Hematopoietic multipotent progenitor cell treated with erythropoietin and hydrocortisone succinate and interleukin-3 and kit ligand, for 15 days (in vitro differentiated cells): ENCODE data around the gene GAS6.
"Not testable (repeated sequence)": the region's sequence is repeated elsewhere in the genome, so short reads cannot be mapped to it uniquely, and the experiment has no call there.

Source experiments
- DNase-seq: peaks from one replicate; pipeline ENCODE4 v3.0.0-alpha.2; 2015; ENCODE audit warnings: low spot score

Gene GAS6

GRCh38 chr13:113806104-113806471 is 57.8 kb downstream of the GAS6 start:
- no peak for DNase-seq

GRCh38 chr13:113805431-113806103 is 58.3 kb downstream of the GAS6 start:
- no peak for DNase-seq

GRCh38 chr13:113804703-113805430 is 59.0 kb downstream of the GAS6 start:
- DNase-seq: no peak

GRCh38 chr13:113804017-113804702 is 59.7 kb downstream of the GAS6 start:
- DNase-seq: no peak

GRCh38 chr13:113803409-113804016 is 60.4 kb downstream of the GAS6 start:
- no peak for DNase-seq

- DNase-seq: no peak
Measured at GRCh38 chr13:113802761-113803160, 61.1 kb downstream of the GAS6 start.

- no peak for DNase-seq
Measured at GRCh38 chr13:113802090-113802531, 61.8 kb downstream of the GAS6 start.

GRCh38 chr13:113801289-113801961 is 62.5 kb downstream of the GAS6 start:
- no peak for DNase-seq

GRCh38 chr13:113800576-113800926 is 63.3 kb downstream of the GAS6 start:
- no peak for DNase-seq

- no peak for DNase-seq
Measured at GRCh38 chr13:113798200-113798811, 65.6 kb downstream of the GAS6 start.

GRCh38 chr13:113796964-113797676 is 66.8 kb downstream of the GAS6 start:
- no peak for DNase-seq

GRCh38 chr13:113796211-113796963 is 67.5 kb downstream of the GAS6 start:
- no peak for DNase-seq

- DNase-seq: not testable (repeated sequence)
Measured at GRCh38 chr13:113795362-113795761, 68.5 kb downstream of the GAS6 start.

GRCh38 chr13:113794764-113795173 is 69.1 kb downstream of the GAS6 start:
- no peak for DNase-seq

GRCh38 chr13:113794086-113794485 is 69.8 kb downstream of the GAS6 start:
- DNase-seq: no peak

- no peak for DNase-seq
Measured at GRCh38 chr13:113793718-113794085, 70.2 kb downstream of the GAS6 start.

GRCh38 chr13:113792886-113793717 is 70.8 kb downstream of the GAS6 start:
- no peak for DNase-seq

GRCh38 chr13:113792236-113792770 is 71.6 kb downstream of the GAS6 start:
- DNase-seq: no peak

- DNase-seq: no peak
Measured at GRCh38 chr13:113791761-113792160, 72.1 kb downstream of the GAS6 start.
